HUDEP-2 (cell line): Measurements from ENCODE around the gene CDK5RAP2.
"Not testable (repeated sequence)": the region's sequence is repeated elsewhere in the genome, so short reads cannot be mapped to it uniquely, and the experiment has no call there.

Experiments
- DNase-seq, 76 experiments: peaks; one replicate each; lab custom pipeline; 2025; ENCODE audit not compliant: unreplicated experiment in 76 of 76; lab: John Stamatoyannopoulos, UW

CDK5RAP2 gene

GRCh38 chr9:120552210-120552704 is 27.7 kb downstream of the CDK5RAP2 start:
- not testable (repeated sequence) for DNase-seq

- DNase-seq = no peak
Measured at GRCh38 chr9:120545701-120546550, 34.0 kb downstream of the CDK5RAP2 start.

- DNase-seq = no peak
Measured at GRCh38 chr9:120544441-120544840, 35.5 kb downstream of the CDK5RAP2 start.

GRCh38 chr9:120542701-120543490 is 37.1 kb downstream of the CDK5RAP2 start:
- no peak for DNase-seq

GRCh38 chr9:120541921-120542320 is 38.0 kb downstream of the CDK5RAP2 start:
- DNase-seq = no peak

- DNase-seq = no peak
Measured at GRCh38 chr9:120539951-120540350, 40.0 kb downstream of the CDK5RAP2 start.

GRCh38 chr9:120538339-120538738 is 41.6 kb downstream of the CDK5RAP2 start:
- DNase-seq = no peak

- peak in 17 of 76 experiments; percentile 8 to 62 (median 28) for DNase-seq
Measured at GRCh38 chr9:120536949-120537640, 42.9 kb downstream of the CDK5RAP2 start.

GRCh38 chr9:120536094-120536493 is 43.9 kb downstream of the CDK5RAP2 start:
- no peak for DNase-seq

- DNase-seq = no peak
Measured at GRCh38 chr9:120534266-120534665, 45.7 kb downstream of the CDK5RAP2 start.

GRCh38 chr9:120532891-120533290 is 47.1 kb downstream of the CDK5RAP2 start:
- DNase-seq = no peak

GRCh38 chr9:120532475-120532874 is 47.5 kb downstream of the CDK5RAP2 start:
- peak in 61 of 76 experiments; percentile 8 to 71 (median 44) for DNase-seq

- peak in 20 of 76 experiments; percentile 5 to 45 (median 30) for DNase-seq
Measured at GRCh38 chr9:120531683-120532300, 48.2 kb downstream of the CDK5RAP2 start.

GRCh38 chr9:120530220-120530832 is 49.6 kb downstream of the CDK5RAP2 start:
- DNase-seq = not testable (repeated sequence)

GRCh38 chr9:120528829-120529228 is 51.1 kb downstream of the CDK5RAP2 start:
- DNase-seq = no peak

- DNase-seq = no peak
Measured at GRCh38 chr9:120528327-120528726, 51.6 kb downstream of the CDK5RAP2 start.

GRCh38 chr9:120526534-120526933 is 53.4 kb downstream of the CDK5RAP2 start:
- DNase-seq = no peak

- no peak for DNase-seq
Measured at GRCh38 chr9:120524863-120525262, 55.1 kb downstream of the CDK5RAP2 start.

GRCh38 chr9:120524038-120524437 is 55.9 kb downstream of the CDK5RAP2 start:
- DNase-seq = no peak

- DNase-seq = no peak
Measured at GRCh38 chr9:120522558-120522957, 57.4 kb downstream of the CDK5RAP2 start.
